MCF 10A (cell line): Measurements from ENCODE around the gene KIF21B. TPM values are rescaled to one million over a fixed set of nuclear protein-coding genes. Genes with fewer than 3 reads are reported as not detected.

Source experiments
- Bru-seq: library from RNA; stranded (reverse); fragments of 400-500 nt; gene quantifications from one replicate; lab custom pipeline; 2021; lab: Mats Ljungman, UMichigan
- BruChase-seq, 2 experiments: library from RNA; stranded (reverse); fragments of 400-500 nt; gene quantifications; one replicate each; lab custom pipeline; 2021; lab: Mats Ljungman, UMichigan
- BruUV-seq: library from RNA; stranded (reverse); fragments of 400-500 nt; replicated peaks from 2 replicates; lab custom pipeline; 2021; lab: Mats Ljungman, UMichigan
- CTCF ChIA-PET: fragments of 300-600 bp; sonication (Branson Sonifier 250); formaldehyde crosslinking; extraction: SDS; loops from one replicate; lab custom pipeline; 2021; ENCODE audit warnings: antibody characterized with exemption, inconsistent platforms; lab: Yijun Ruan, JAX
- POLR2A ChIA-PET: fragments of 300-600, 350-650 bp; sonication (Branson Sonifier 250); formaldehyde crosslinking; extraction: SDS; loops from one replicate; lab custom pipeline; 2020; ENCODE audit warnings: antibody characterized with exemption, inconsistent platforms; lab: Yijun Ruan, JAX
- DNase-seq: peaks from one replicate; pipeline ENCODE4 v3.0.0-alpha.2; 2018; ENCODE audit not compliant: unreplicated experiment
- H3K27ac Mint-ChIP-seq: one replicate; pipeline ENCODE4 v1.8.0; 2022; ENCODE audit warnings: mild to moderate bottlenecking, low read depth, mixed read lengths; ENCODE audit not compliant: unreplicated experiment
- H3K27me3 Mint-ChIP-seq: one replicate; pipeline ENCODE4 v1.8.0; 2022; ENCODE audit warnings: mixed read lengths; ENCODE audit not compliant: insufficient read depth, unreplicated experiment
- H3K36me3 Mint-ChIP-seq: one replicate; pipeline ENCODE4 v1.8.0; 2022; ENCODE audit warnings: mild to moderate bottlenecking, moderate library complexity, mixed read lengths; ENCODE audit not compliant: insufficient read depth, unreplicated experiment
- H3K4me1 Mint-ChIP-seq: one replicate; pipeline ENCODE4 v1.8.0; 2022; ENCODE audit warnings: mixed read lengths; ENCODE audit not compliant: insufficient read depth, unreplicated experiment
- H3K4me3 Mint-ChIP-seq: one replicate; pipeline ENCODE4 v1.8.0; 2022; ENCODE audit warnings: mild to moderate bottlenecking, moderate library complexity, mixed read lengths; ENCODE audit not compliant: unreplicated experiment
- H3K9me3 Mint-ChIP-seq: one replicate; pipeline ENCODE4 v1.8.0; 2022; ENCODE audit warnings: mixed read lengths; ENCODE audit not compliant: unreplicated experiment
- intact Hi-C: fragments of 100-400 bp; cut with micrococcal nuclease; formaldehyde crosslinking; loops from 2 replicates; pipeline ENCODE4 v1.14.1; 2022
- long read RNA-seq: library from polyadenylated mRNA; stranded (forward); transcript quantifications from one replicate; pipeline ENCODE4 v2.0.0, GENCODE V29; 2022
- total RNA-seq: library from RNA; stranded (reverse); gene quantifications from 2 replicates; pipeline ENCODE4 v1.2.3, GENCODE V29; 2022
- TF ChIP-seq, protein P1 (sequence below): fragments of 200-600 bp; IDR thresholded peaks from one replicate; pipeline ENCODE4 v1.8.0; 2022; ENCODE audit warnings: antibody characterized with exemption, mild to moderate bottlenecking; ENCODE audit not compliant: unreplicated experiment

The KIF21B gene
- 9.5 and 12.7 TPM in 2 replicates for total RNA-seq
- percentile 43 among the genes with signal in this experiment for Bru-seq, nascent RNA
- BruChase-seq, experiment 1, labeled RNA remaining after a 6-hour chase: percentile 51 among the genes with signal in this experiment
- BruChase-seq, experiment 2, labeled RNA remaining after a 2-hour chase: percentile 44 among the genes with signal in this experiment
- long read RNA-seq, full-length matches to known transcripts: 3 of 12 reads
- long read RNA-seq, partial matches to known transcripts: 5 of 12 reads
- long read RNA-seq, other reads (novel, unspliced or antisense): 4 of 12 reads

DNA sequence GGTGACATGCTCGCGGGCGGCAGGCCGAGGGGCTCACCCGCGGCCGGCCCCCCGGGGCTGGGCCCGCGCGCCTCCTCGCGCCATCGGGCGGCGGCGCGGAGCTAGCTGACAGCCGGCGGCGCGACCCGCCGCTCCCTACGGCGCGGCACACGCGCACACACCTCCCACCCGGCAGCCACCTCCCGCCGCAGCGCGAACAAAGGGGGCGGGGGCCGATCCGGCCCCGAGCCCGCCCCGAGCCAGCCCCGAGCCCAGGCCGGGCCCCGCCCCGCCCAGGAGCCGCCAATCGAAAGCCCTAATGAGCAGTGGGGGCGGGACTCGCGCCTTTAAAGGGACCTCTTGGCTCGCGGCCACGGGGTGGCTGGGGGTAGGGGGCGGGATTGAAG, at the start of gene KIF21B:
TSS of gene KIF21B (minus strand) at position 198 of the 386 bp plus-strand sequence. CDS start 331 bp downstream, outside the sequence.
- Mint-ChIP-seq H3K4me1 (peaks cover 22% of the 10 kb centered on the region), H3K27ac (no peak within 1 kb of the TSS), H3K4me3 (peak within 1 kb of the TSS; percentile 43), H3K36me3 (no peaks in the 10 kb centered on the region), H3K27me3 (no peaks in the 10 kb centered on the region), H3K9me3 (no peaks in the 10 kb centered on the region)
- DNase-seq: peak; percentile 90
- POLR2A ChIA-PET: no interaction called here
- CTCF ChIA-PET: interaction anchor here (0.8 to 5.2 kb wide), 6 partner anchors 17 to 465 kb away, joined by 3 to 45 read pairs (median 8); no protein-coding TSS in a partner anchor
- no TSS peak for BruUV-seq
- TF ChIP-seq, protein P1, sequence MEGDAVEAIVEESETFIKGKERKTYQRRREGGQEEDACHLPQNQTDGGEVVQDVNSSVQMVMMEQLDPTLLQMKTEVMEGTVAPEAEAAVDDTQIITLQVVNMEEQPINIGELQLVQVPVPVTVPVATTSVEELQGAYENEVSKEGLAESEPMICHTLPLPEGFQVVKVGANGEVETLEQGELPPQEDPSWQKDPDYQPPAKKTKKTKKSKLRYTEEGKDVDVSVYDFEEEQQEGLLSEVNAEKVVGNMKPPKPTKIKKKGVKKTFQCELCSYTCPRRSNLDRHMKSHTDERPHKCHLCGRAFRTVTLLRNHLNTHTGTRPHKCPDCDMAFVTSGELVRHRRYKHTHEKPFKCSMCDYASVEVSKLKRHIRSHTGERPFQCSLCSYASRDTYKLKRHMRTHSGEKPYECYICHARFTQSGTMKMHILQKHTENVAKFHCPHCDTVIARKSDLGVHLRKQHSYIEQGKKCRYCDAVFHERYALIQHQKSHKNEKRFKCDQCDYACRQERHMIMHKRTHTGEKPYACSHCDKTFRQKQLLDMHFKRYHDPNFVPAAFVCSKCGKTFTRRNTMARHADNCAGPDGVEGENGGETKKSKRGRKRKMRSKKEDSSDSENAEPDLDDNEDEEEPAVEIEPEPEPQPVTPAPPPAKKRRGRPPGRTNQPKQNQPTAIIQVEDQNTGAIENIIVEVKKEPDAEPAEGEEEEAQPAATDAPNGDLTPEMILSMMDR: no peak
- intact Hi-C loops: loop anchor here (5.0 kb wide), 1 partner anchor 466 kb away; no protein-coding TSS in a partner anchor

DNA sequence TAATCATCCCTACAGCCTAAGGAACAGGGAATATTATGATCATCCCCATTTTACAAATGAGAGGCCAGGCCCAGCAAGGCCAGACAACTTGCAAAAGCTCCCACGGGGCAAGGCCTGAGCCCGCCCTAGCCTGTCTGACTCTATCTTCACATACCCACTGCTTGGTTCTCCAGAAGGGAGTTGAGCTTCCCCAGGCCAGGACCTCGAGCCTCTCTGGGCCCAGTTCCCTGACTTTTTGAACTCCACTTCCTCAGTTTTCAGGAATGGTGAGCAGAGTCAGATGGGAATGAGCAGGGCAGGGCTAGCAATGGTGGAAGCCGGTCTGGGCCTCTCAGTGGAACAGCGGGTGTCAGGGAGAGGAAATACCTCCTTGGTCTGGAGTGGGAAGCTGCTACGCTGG, 49.4 kb upstream of the KIF21B start:
- intact Hi-C loops: no loop called here
- Mint-ChIP-seq H3K9me3 (no peaks in the 10 kb centered on the region), H3K27me3 (peaks cover 37% of the 10 kb centered on the region)

GRCh38 chr1:201072149-201072548, 48.6 kb upstream of the KIF21B start:
- ChIA-PET POLR2A (interaction anchor here (0.6 kb wide), 1 partner anchor 209 kb away, joined by 5 read pairs; no protein-coding TSS in a partner anchor), CTCF (interaction anchor here (0.6 to 2.1 kb wide), 5 partner anchors 10 to 101 kb away, joined by 3 to 6 read pairs (median 5); no protein-coding TSS in a partner anchor)
- Mint-ChIP-seq H3K36me3 (no peaks in the 10 kb centered on the region), H3K4me1 (peaks cover 7% of the 10 kb centered on the region), H3K9me3 (no peaks in the 10 kb centered on the region), H3K27me3 (peaks cover 37% of the 10 kb centered on the region), H3K27ac (no peak overlapping the region), H3K4me3 (no peak overlapping the region)
- TF ChIP-seq, protein P1: no peak
- peak; percentile 76 for DNase-seq
- intact Hi-C loops: no loop called here
- BruUV-seq: no TSS peak

More for the DNA sequence above, 49.4 kb upstream of the KIF21B start:
- Mint-ChIP-seq H3K4me3 (no peak overlapping the region), H3K4me1 (peaks cover 7% of the 10 kb centered on the region), H3K27ac (no peak overlapping the region), H3K36me3 (no peaks in the 10 kb centered on the region)
- TF ChIP-seq, protein P1: no peak
- no peak for DNase-seq
- CTCF ChIA-PET: interaction anchor here (0.5 to 2.1 kb wide), 9 partner anchors 9 to 156 kb away, joined by 3 to 6 read pairs (median 4); no protein-coding TSS in a partner anchor
- POLR2A ChIA-PET: interaction anchor here (0.6 to 0.7 kb wide), 3 partner anchors 9 to 1816 kb away, joined by 3 to 5 read pairs (median 3); no protein-coding TSS in a partner anchor
- BruUV-seq: no TSS peak

DNA sequence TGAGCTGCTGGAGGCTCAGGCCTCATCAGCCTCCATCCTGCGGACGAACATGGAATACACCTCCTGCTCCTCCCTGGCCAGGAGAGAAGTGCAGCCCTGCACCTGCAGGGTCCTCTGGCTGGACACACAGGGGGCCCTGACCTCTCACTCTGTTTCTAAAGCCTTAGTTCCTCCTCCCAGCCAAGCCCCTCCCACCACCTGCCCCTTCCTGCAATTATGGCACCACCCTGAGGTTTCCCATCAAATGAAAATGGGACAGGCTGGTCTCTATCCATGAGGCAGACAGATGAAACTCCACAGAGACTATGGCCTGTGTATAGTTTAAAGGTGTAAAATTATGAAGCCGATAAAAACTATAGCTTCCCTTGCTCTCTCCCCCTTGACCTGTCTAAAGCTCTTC, 46.1 kb upstream of the KIF21B start:
- H3K4me1 Mint-ChIP-seq: peaks cover 7% of the 10 kb centered on the region
- H3K27me3 Mint-ChIP-seq: peaks cover 49% of the 10 kb centered on the region
- DNase-seq: peak; percentile 26
- intact Hi-C loops: no loop called here
- TF ChIP-seq, protein P1: no peak
- BruUV-seq: no TSS peak
- H3K27ac Mint-ChIP-seq: no peak overlapping the region
- H3K9me3 Mint-ChIP-seq: no peaks in the 10 kb centered on the region
- H3K4me3 Mint-ChIP-seq: no peak overlapping the region
- no peaks in the 10 kb centered on the region for H3K36me3 Mint-ChIP-seq
- POLR2A ChIA-PET: interaction anchor here (0.6 kb wide), 1 partner anchor 21 kb away, joined by 3 read pairs; no protein-coding TSS in a partner anchor
- CTCF ChIA-PET: interaction anchor here (0.5 to 2.5 kb wide), 3 partner anchors 90 to 366 kb away, joined by 3 to 10 read pairs (median 3); no protein-coding TSS in a partner anchor
